Measurements from ENCODE around the gene PTPRK.

PTPRK gene

DNA sequence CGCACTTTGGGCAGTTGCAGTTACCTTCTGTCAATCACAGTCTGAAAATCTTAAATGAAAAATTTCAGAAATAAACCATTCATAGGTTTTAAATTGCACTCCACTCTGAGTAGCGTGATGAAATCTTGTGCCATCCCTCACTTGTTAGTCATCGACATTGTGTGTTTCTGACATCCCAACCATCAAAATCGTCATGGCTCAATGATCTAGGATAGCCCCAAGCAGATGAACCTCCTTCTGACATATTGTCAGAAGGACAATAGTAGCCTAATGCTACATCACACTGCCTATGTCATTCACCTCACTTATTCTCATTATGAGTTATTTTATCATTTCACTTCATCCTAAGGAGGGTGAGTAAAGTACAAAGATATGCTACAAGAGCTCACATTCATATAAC, 284.8 kb downstream of the PTPRK start:
- no peak overlapping the region for H3K4me2 ChIP-seq (ENCODE audit: low read length)
- no peak overlapping the region for H3K9ac ChIP-seq (ENCODE audit: low read length)
- H3K4me3 ChIP-seq (ENCODE audit: low read length): no peak overlapping the region
- H3K79me2 ChIP-seq (ENCODE audit: control insufficient read depth, insufficient read depth, low read length): no peaks in the 10 kb centered on the region
- H3K27me3 ChIP-seq (ENCODE audit: insufficient read depth, low read length, poor library complexity): no peaks in the 10 kb centered on the region
- H2BK120ac ChIP-seq (ENCODE audit: low read depth, low read length): no peak overlapping the region
- no peaks in the 10 kb centered on the region for H3K79me1 ChIP-seq (ENCODE audit: low read length)
- no peak overlapping the region for H4K5ac ChIP-seq (ENCODE audit: low read length)
- no peak for DNase-seq
- H2AK5ac ChIP-seq (ENCODE audit: low read length): no peak overlapping the region
- H2BK5ac ChIP-seq (ENCODE audit: low read length): no peak overlapping the region
- no peak overlapping the region for H3K56ac ChIP-seq (ENCODE audit: low read length)
- WGBS (ENCODE audit: extremely low coverage, insufficient coverage, low lambda C conversion rate): no CpG with 5 or more reads among the region's 4 CpGs
- H3K18ac ChIP-seq (ENCODE audit: low read length): no peak overlapping the region
- no peak overlapping the region for H3K4ac ChIP-seq (ENCODE audit: low read depth, low read length)
- H3K4me1 ChIP-seq (ENCODE audit: control insufficient read depth, low read depth, low read length): no peaks in the 10 kb centered on the region
- H3K27ac ChIP-seq (ENCODE audit: low read depth, low read length): no peak overlapping the region
- no peak overlapping the region for H2BK15ac ChIP-seq (replicated peaks; ENCODE audit: low read depth)
- H3K23ac ChIP-seq (ENCODE audit: low read length): no peak overlapping the region
- no peaks in the 10 kb centered on the region for H3K36me3 ChIP-seq (ENCODE audit: control insufficient read depth, insufficient read depth, low read length)
- H4K8ac ChIP-seq (ENCODE audit: low read depth, low read length): no peak overlapping the region

DNA sequence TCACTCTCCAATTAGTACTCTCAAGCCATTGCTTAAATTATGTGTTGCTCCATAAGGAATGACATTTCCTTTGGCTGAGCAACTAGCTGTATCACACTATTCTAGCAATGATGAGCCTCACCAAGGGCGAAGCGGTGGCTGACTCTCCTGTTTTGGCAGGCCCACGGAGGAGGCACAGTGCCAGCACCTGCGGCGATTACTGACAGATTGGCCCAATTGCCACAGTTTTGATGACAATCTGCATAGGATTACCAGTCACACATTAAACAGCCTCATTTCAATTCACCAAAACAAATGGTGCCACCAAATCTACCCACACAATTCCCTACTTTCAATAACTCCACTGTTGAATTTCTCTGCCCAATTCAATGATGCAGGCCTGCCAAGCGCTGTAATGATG, 286.9 kb downstream of the PTPRK start:
- H3K27me3 ChIP-seq (ENCODE audit: insufficient read depth, low read length, poor library complexity): no peaks in the 10 kb centered on the region
- H3K79me1 ChIP-seq (ENCODE audit: low read length): no peaks in the 10 kb centered on the region
- H2AK5ac ChIP-seq (ENCODE audit: low read length): no peak overlapping the region
- H2BK120ac ChIP-seq (ENCODE audit: low read depth, low read length): no peak overlapping the region
- no peak for DNase-seq
- no peak overlapping the region for H3K23ac ChIP-seq (ENCODE audit: low read length)
- no peak overlapping the region for H3K56ac ChIP-seq (ENCODE audit: low read length)
- H2BK5ac ChIP-seq (ENCODE audit: low read length): no peak overlapping the region
- H3K9ac ChIP-seq (ENCODE audit: low read length): no peak overlapping the region
- no peak overlapping the region for H4K5ac ChIP-seq (ENCODE audit: low read length)
- no peak overlapping the region for H4K8ac ChIP-seq (ENCODE audit: low read depth, low read length)
- no peak overlapping the region for H2BK15ac ChIP-seq (replicated peaks; ENCODE audit: low read depth)
- no peak overlapping the region for H3K4me2 ChIP-seq (ENCODE audit: low read length)
- no peak overlapping the region for H3K27ac ChIP-seq (ENCODE audit: low read depth, low read length)
- H3K4me3 ChIP-seq (ENCODE audit: low read length): no peak overlapping the region
- H3K36me3 ChIP-seq (ENCODE audit: control insufficient read depth, insufficient read depth, low read length): no peaks in the 10 kb centered on the region
- H3K79me2 ChIP-seq (ENCODE audit: control insufficient read depth, insufficient read depth, low read length): no peaks in the 10 kb centered on the region
- no peak overlapping the region for H3K18ac ChIP-seq (ENCODE audit: low read length)
- no CpG with 5 or more reads among the region's 6 CpGs for WGBS (ENCODE audit: extremely low coverage, insufficient coverage, low lambda C conversion rate)
- no peaks in the 10 kb centered on the region for H3K4me1 ChIP-seq (ENCODE audit: control insufficient read depth, low read depth, low read length)
- no peak overlapping the region for H3K4ac ChIP-seq (ENCODE audit: low read depth, low read length)

DNA sequence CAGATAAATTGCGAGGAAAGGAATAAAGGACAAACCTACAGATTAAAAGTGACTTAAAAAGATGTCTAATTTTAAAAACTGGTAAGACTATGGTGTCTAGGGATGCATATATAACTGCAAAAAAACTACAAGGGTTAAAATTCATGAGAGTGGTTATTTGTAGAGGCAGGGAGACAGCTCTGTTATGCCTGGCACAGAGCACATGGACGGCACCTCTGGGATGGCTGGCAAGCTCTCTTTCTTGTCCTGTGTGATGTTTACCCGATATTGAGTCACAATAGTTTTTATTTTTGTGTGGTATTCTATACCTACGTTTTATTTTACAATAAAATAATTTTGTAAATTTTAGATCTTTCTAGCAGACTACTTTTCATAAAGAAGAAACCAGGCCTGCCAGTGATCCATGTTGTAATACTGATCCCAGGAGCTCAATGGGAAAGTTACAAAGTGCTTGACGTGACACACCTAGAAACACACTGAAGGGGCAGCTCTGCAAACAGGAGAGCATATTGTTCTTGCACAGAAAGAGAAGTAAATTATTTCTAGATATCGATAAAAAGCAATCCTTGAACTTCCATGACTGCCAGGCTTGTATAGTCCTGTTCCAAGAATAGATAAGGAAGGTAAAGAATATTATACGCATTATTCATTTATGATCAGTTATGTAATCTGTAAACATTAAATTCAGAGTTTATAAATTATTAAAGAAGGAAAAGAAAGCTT, 290.0 kb downstream of the PTPRK start:
- Histone ChIP-seq H3K4me1 (ENCODE audit: control insufficient read depth, low read depth, low read length) (no peaks in the 10 kb centered on the region), H3K23ac (ENCODE audit: low read length) (no peak overlapping the region), H3K9ac (ENCODE audit: low read length) (no peak overlapping the region), H3K27me3 (ENCODE audit: insufficient read depth, low read length, poor library complexity) (no peaks in the 10 kb centered on the region), H2BK120ac (ENCODE audit: low read depth, low read length) (no peak overlapping the region), H3K36me3 (ENCODE audit: control insufficient read depth, insufficient read depth, low read length) (no peaks in the 10 kb centered on the region), H2AK5ac (ENCODE audit: low read length) (no peak overlapping the region), H4K5ac (ENCODE audit: low read length) (no peak overlapping the region), H3K79me1 (ENCODE audit: low read length) (no peaks in the 10 kb centered on the region), H3K18ac (ENCODE audit: low read length) (no peak overlapping the region), H4K8ac (ENCODE audit: low read depth, low read length) (no peak overlapping the region), H3K56ac (ENCODE audit: low read length) (no peak overlapping the region), H3K4me3 (ENCODE audit: low read length) (no peak overlapping the region), H3K4ac (ENCODE audit: low read depth, low read length) (no peak overlapping the region), H3K4me2 (ENCODE audit: low read length) (no peak overlapping the region), H3K79me2 (ENCODE audit: control insufficient read depth, insufficient read depth, low read length) (no peaks in the 10 kb centered on the region), H2BK15ac (replicated peaks; ENCODE audit: low read depth) (no peak overlapping the region), H2BK5ac (ENCODE audit: low read length) (no peak overlapping the region), H3K27ac (ENCODE audit: low read depth, low read length) (no peak overlapping the region)
- WGBS (ENCODE audit: extremely low coverage, insufficient coverage, low lambda C conversion rate): no CpG with 5 or more reads among the region's 7 CpGs
- DNase-seq: no peak

DNA sequence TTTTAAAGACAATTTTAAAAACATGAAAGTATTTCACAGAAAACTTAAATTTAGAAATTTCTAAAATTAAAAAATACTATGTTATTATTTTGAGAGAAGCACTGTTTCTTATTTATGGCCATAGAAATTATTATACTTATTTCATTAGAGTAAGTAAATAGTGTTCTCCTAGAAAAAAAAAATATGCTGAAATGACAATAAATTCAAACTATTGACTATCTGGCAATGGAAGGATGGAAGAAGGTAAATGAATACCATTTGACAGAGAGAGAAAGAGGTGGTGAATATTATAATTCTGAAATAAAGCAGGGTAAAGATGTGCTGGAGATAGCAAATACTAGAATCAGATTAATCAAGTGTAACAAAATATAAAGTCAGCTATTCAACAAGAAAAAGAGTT, 294.8 kb downstream of the PTPRK start:
- Histone ChIP-seq H3K23ac (ENCODE audit: low read length) (no peak overlapping the region), H3K79me2 (ENCODE audit: control insufficient read depth, insufficient read depth, low read length) (no peaks in the 10 kb centered on the region), H3K4me1 (ENCODE audit: control insufficient read depth, low read depth, low read length) (peaks cover 5% of the 10 kb centered on the region), H4K5ac (ENCODE audit: low read length) (no peak overlapping the region), H2AK5ac (ENCODE audit: low read length) (no peak overlapping the region), H2BK5ac (ENCODE audit: low read length) (no peak overlapping the region), H3K9ac (ENCODE audit: low read length) (no peak overlapping the region), H3K56ac (ENCODE audit: low read length) (no peak overlapping the region), H3K4me2 (ENCODE audit: low read length) (no peak overlapping the region), H3K36me3 (ENCODE audit: control insufficient read depth, insufficient read depth, low read length) (no peaks in the 10 kb centered on the region), H2BK120ac (ENCODE audit: low read depth, low read length) (no peak overlapping the region), H3K4ac (ENCODE audit: low read depth, low read length) (no peak overlapping the region), H2BK15ac (replicated peaks; ENCODE audit: low read depth) (no peak overlapping the region), H3K4me3 (ENCODE audit: low read length) (no peak overlapping the region), H3K27me3 (ENCODE audit: insufficient read depth, low read length, poor library complexity) (no peaks in the 10 kb centered on the region), H3K18ac (ENCODE audit: low read length) (no peak overlapping the region), H3K27ac (ENCODE audit: low read depth, low read length) (no peak overlapping the region), H3K79me1 (ENCODE audit: low read length) (no peaks in the 10 kb centered on the region), H4K8ac (ENCODE audit: low read depth, low read length) (no peak overlapping the region)
- no peak for DNase-seq

DNA sequence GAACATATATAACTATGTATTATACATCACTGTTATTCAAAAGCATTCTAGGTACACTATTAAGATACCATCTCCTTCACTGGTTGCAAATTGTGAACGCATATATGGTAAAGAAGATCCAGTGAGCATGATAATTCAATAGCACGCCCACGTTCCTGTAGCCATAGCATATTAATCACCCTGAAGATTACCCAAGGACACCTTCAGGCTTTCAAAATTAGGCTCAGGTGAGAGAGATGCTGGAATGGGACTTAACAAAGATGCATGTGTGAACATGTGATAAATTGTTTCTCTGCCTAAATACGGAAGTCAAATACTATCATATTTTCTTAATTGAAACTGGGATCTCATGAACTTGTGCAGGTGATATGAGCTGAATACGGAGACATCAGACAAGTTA, 303.5 kb downstream of the PTPRK start:
- no peak overlapping the region for H2BK120ac ChIP-seq (ENCODE audit: low read depth, low read length)

DNA sequence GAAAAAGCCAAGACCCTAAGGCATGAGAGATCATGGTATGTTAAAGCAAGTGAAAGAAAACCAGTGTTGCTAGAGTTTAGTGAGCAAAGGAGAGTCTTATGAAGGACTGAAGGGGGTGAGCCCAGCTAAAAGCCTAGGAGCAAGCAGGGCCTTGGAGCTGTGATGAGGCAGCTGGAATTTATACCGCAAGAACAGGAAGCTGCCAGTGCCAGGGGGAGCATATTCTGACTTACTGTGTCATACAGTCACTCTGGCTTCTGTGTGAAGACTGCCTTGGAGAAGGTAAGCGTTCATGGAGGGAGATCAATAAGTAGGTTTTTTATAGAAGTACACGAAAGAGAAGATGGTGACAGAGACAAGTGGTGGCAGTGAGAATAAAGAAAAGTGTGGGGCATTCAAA, 310.6 kb downstream of the PTPRK start:
- Histone ChIP-seq H2BK5ac (ENCODE audit: low read length) (no peak overlapping the region), H3K4me1 (ENCODE audit: control insufficient read depth, low read depth, low read length) (peaks cover 7% of the 10 kb centered on the region), H3K9ac (ENCODE audit: low read length) (no peak overlapping the region), H3K23ac (ENCODE audit: low read length) (no peak overlapping the region), H3K4me3 (ENCODE audit: low read length) (no peak overlapping the region), H3K4ac (ENCODE audit: low read depth, low read length) (no peak overlapping the region), H2BK15ac (replicated peaks; ENCODE audit: low read depth) (no peak overlapping the region), H4K5ac (ENCODE audit: low read length) (no peak overlapping the region), H3K79me2 (ENCODE audit: control insufficient read depth, insufficient read depth, low read length) (no peaks in the 10 kb centered on the region), H3K4me2 (ENCODE audit: low read length) (no peak overlapping the region), H2AK5ac (ENCODE audit: low read length) (no peak overlapping the region), H4K8ac (ENCODE audit: low read depth, low read length) (no peak overlapping the region), H3K36me3 (ENCODE audit: control insufficient read depth, insufficient read depth, low read length) (no peaks in the 10 kb centered on the region), H3K56ac (ENCODE audit: low read length) (no peak overlapping the region), H3K27ac (ENCODE audit: low read depth, low read length) (no peak overlapping the region), H3K79me1 (ENCODE audit: low read length) (no peaks in the 10 kb centered on the region), H3K27me3 (ENCODE audit: insufficient read depth, low read length, poor library complexity) (no peaks in the 10 kb centered on the region), H3K18ac (ENCODE audit: low read length) (peak overlapping the region; percentile 84), H2BK120ac (ENCODE audit: low read depth, low read length) (no peak overlapping the region)
- WGBS (ENCODE audit: extremely low coverage, insufficient coverage, low lambda C conversion rate): no CpG with 5 or more reads among the region's 3 CpGs
- peak; percentile 28 for DNase-seq

More for the DNA sequence above, 303.5 kb downstream of the PTPRK start:
- Histone ChIP-seq H3K27me3 (ENCODE audit: insufficient read depth, low read length, poor library complexity) (no peaks in the 10 kb centered on the region), H3K23ac (ENCODE audit: low read length) (no peak overlapping the region), H4K8ac (ENCODE audit: low read depth, low read length) (no peak overlapping the region), H3K9ac (ENCODE audit: low read length) (no peak overlapping the region), H3K4me3 (ENCODE audit: low read length) (no peak overlapping the region), H3K4ac (ENCODE audit: low read depth, low read length) (no peak overlapping the region), H3K79me1 (ENCODE audit: low read length) (no peaks in the 10 kb centered on the region), H2BK5ac (ENCODE audit: low read length) (no peak overlapping the region), H2BK15ac (replicated peaks; ENCODE audit: low read depth) (no peak overlapping the region), H3K4me2 (ENCODE audit: low read length) (no peak overlapping the region), H4K5ac (ENCODE audit: low read length) (no peak overlapping the region), H3K56ac (ENCODE audit: low read length) (no peak overlapping the region), H3K18ac (ENCODE audit: low read length) (no peak overlapping the region), H2AK5ac (ENCODE audit: low read length) (no peak overlapping the region), H3K79me2 (ENCODE audit: control insufficient read depth, insufficient read depth, low read length) (no peaks in the 10 kb centered on the region), H3K4me1 (ENCODE audit: control insufficient read depth, low read depth, low read length) (peaks cover under 1% of the 10 kb centered on the region), H3K36me3 (ENCODE audit: control insufficient read depth, insufficient read depth, low read length) (no peaks in the 10 kb centered on the region), H3K27ac (ENCODE audit: low read depth, low read length) (no peak overlapping the region)
- no CpG with 5 or more reads among the region's 5 CpGs for WGBS (ENCODE audit: extremely low coverage, insufficient coverage, low lambda C conversion rate)
- no peak for DNase-seq

All from mesendoderm (in vitro differentiated cells).